Thoracic aorta (tissue), 2 donors: ENCODE measurements around the gene MYO5B. TPM values are rescaled to one million over a fixed set of nuclear protein-coding genes. Genes with fewer than 3 reads are reported as not detected.

Experiments used
- ATAC-seq: fragments of 150-250 bp; one replicate; pipeline ENCODE4 v1.8.0; 2017; ENCODE audit warnings: low read depth; ENCODE audit not compliant: insufficient number of reproducible peaks, low FRiP score
- DNase-seq: peaks from one replicate; pipeline ENCODE4 v3.0.0-alpha.2; 2020; ENCODE audit warnings: low spot score
- H3K27ac ChIP-seq, 2 donors: fragments of 200-600 bp; sonication (generic); 1 replicate in 1 of 2; 2 replicates in 1 of 2; pipeline ENCODE4 v1.5.1; 2016; ENCODE audit warnings: mild to moderate bottlenecking in 2 of 2, moderate library complexity in 2 of 2
- H3K27me3 ChIP-seq: fragments of 200-600 bp; sonication (generic); replicated peaks from 2 replicates; pipeline ENCODE4 v1.6.0; 2016; ENCODE audit warnings: mild to moderate bottlenecking; ENCODE audit not compliant: insufficient read depth
- H3K36me3 ChIP-seq: fragments of 200-600 bp; sonication (generic); one replicate; pipeline ENCODE4 v1.5.1; 2016
- H3K4me1 ChIP-seq, 2 donors: fragments of 200-600 bp; sonication (generic); 1 replicate in 1 of 2; 2 replicates in 1 of 2; pipeline versions ENCODE4 v1.5.1 to v1.6.0; 2016; ENCODE audit warnings: low read depth in 2 of 2, mild to moderate bottlenecking in 1 of 2; ENCODE audit not compliant: control insufficient read depth in 1 of 2
- H3K4me3 ChIP-seq: fragments of 200-600 bp; sonication (generic); 2 replicates; pipeline ENCODE4 v1.5.1; 2016; ENCODE audit warnings: mild to moderate bottlenecking
- H3K9me3 ChIP-seq: fragments of 200-600 bp; sonication (generic); 2 replicates; pipeline ENCODE4 v1.5.1; 2016
- total RNA-seq, 2 donors: library from RNA; depleted of rRNA; stranded (reverse); fragments of >200 nt; gene quantifications; one replicate each; pipeline versions ENCODE4 v1.1.0 to v1.2.3, GENCODE V29; 2016
- TF ChIP-seq, protein P1 (sequence below): fragments of 200-600 bp; sonication (generic); IDR thresholded peaks from one replicate; pipeline ENCODE4 v1.5.1; 2019; ENCODE audit warnings: antibody characterized with exemption

MYO5B gene
- total RNA-seq, 2 donors from 2014 or later: 8.3 to 13.5 TPM

DNA sequence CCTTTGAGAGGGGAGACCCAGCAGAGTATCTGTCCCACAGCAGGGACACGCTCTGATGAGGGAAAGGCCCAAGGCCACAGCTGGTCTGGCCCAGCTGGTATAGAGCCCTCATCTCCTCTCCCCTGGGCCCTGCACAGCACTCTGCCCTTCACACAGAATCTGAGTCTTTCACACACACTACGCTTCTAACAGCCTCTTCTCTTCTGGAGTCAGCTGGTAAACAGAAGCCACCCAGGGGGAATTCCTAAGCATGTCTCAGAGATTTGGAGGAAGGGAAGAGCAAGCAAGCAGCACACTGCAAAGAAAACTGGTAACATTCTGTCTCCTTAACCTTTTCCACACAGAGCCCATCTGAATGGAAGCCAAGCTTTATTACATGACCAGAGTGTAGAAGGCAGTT is 260.5 kb downstream of the MYO5B start:
- TF ChIP-seq, protein P1, sequence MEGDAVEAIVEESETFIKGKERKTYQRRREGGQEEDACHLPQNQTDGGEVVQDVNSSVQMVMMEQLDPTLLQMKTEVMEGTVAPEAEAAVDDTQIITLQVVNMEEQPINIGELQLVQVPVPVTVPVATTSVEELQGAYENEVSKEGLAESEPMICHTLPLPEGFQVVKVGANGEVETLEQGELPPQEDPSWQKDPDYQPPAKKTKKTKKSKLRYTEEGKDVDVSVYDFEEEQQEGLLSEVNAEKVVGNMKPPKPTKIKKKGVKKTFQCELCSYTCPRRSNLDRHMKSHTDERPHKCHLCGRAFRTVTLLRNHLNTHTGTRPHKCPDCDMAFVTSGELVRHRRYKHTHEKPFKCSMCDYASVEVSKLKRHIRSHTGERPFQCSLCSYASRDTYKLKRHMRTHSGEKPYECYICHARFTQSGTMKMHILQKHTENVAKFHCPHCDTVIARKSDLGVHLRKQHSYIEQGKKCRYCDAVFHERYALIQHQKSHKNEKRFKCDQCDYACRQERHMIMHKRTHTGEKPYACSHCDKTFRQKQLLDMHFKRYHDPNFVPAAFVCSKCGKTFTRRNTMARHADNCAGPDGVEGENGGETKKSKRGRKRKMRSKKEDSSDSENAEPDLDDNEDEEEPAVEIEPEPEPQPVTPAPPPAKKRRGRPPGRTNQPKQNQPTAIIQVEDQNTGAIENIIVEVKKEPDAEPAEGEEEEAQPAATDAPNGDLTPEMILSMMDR: no peak
- no peak for DNase-seq
- Histone ChIP-seq H3K36me3 (no peaks in the 10 kb centered on the region), H3K9me3 (no peaks in the 10 kb centered on the region), H3K27me3 (no peaks in the 10 kb centered on the region), H3K4me1 (no peaks in the 10 kb centered on the region), H3K27ac (no peak overlapping the region), H3K4me3 (no peak overlapping the region)
- no peak for ATAC-seq

DNA sequence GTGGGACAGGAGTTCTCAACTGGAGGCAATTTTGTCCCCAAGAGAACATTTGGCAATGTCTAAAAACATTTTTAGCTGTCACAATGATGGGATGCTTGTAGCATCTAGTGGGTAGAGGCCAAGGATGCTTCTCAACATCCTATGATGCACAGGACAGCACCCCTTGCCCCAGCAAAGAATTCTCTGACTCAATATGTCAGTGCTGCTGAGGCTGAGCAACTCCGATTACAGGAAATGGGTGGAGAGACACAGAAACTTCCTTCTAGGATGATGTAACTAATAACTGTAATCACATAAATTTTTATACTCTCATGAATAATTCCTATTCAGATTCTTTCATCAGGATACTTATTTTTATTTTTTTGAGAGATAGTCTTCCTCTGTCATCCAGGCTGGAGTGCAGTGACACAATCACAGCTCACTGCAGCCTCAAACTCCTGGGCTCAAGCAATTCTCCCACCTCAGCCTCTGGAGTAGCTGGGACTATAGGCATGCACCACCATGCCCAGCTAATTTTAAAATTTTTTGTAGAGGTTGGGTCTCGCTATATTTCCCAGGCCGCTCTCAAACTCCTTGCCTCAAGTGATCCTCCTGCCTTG is 261.3 kb downstream of the MYO5B start:
- Histone ChIP-seq H3K27me3 (no peaks in the 10 kb centered on the region), H3K4me3 (no peak overlapping the region), H3K4me1 (no peaks in the 10 kb centered on the region), H3K36me3 (no peaks in the 10 kb centered on the region), H3K27ac (no peak overlapping the region), H3K9me3 (no peaks in the 10 kb centered on the region)
- TF ChIP-seq, protein P1: no peak
- DNase-seq (no peak), ATAC-seq (no peak)

DNA sequence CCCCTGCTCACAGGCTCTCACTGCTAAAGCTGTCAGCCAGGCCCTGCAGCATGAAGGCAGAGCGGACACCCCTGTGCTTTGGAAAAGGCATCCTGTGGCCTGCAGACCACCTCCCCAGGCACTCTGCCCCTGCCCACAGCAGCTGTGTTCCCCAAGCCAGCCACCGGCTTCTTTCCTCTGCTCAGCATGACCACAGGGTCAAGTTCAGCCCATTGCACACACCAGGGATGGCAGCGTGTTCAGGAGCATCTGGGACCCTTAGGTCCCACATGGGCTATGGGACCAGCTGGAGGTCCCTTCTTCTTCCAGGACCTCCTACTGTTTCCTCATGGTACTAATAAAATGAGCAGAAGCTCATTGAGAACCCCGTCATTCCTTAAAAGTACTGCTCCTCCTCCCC is 263.2 kb downstream of the MYO5B start:
- H3K9me3 ChIP-seq: no peaks in the 10 kb centered on the region
- no peaks in the 10 kb centered on the region for H3K27me3 ChIP-seq
- no peak overlapping the region for H3K27ac ChIP-seq
- DNase-seq (no peak), ATAC-seq (no peak)
- H3K36me3 ChIP-seq: no peaks in the 10 kb centered on the region
- no peaks in the 10 kb centered on the region for H3K4me1 ChIP-seq
- H3K4me3 ChIP-seq: no peak overlapping the region
- TF ChIP-seq, protein P1: no peak

DNA sequence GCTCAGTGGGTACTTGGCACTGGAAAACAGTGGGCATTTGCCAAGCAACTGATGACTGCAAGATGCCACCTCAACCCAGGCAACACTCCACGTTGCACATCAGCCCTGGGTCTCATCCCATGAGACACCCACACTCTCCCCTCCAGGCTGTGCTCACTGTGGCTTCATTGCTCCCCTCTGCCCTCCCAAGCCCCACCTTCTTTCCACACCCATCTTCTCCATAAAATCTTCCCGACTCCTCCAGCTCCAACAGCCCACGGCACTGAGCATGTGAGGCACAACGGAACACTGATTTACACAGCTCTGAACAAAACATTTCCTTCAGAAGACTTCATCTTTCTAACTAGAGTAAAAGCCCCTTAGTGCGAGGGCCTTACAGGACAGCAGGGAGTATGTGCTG is 263.8 kb downstream of the MYO5B start:
- Histone ChIP-seq H3K4me1 (no peaks in the 10 kb centered on the region), H3K27ac (no peak overlapping the region), H3K4me3 (no peak overlapping the region), H3K36me3 (no peaks in the 10 kb centered on the region), H3K27me3 (no peaks in the 10 kb centered on the region), H3K9me3 (no peaks in the 10 kb centered on the region)
- ATAC-seq (no peak), DNase-seq (no peak)
- TF ChIP-seq, protein P1: no peak

DNA sequence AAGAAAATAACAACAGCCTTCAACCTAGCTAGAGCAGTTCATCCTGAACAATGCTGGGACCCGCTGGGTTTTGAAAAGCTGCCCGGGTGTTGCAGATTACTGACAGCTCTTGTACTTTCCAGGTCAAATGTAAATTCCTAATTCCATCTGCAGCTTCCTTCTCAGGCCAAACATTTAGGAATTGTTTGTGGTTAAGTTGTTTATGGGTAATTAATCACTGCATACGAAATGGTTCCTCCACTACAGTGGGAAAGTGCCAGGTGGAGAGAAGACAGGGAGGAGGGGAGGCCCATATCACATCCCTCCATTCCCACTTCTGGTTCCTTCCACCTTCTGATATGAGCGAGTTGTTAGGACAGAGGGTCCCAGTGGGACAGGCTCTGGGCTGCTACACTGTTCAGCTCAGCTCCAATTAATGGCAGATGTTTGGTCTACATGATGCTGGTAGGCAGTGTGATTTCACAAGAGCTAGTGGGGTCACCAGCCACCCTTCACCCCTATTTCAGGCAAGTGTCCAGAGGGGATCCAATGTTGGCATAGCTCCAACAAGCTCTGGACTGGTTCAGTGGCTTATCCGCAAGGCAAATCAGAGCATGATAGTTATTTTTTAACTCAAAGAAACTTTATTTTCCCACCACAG is 268.7 kb downstream of the MYO5B start:
- Histone ChIP-seq H3K27me3 (no peaks in the 10 kb centered on the region), H3K9me3 (no peaks in the 10 kb centered on the region), H3K4me1 (peaks cover 0 to 6% of the 10 kb centered on the region in 2 donors), H3K27ac (no peak overlapping the region), H3K36me3 (no peaks in the 10 kb centered on the region), H3K4me3 (no peak overlapping the region)
- ATAC-seq: no peak
- TF ChIP-seq, protein P1: no peak
- DNase-seq: no peak
